CD4-positive, alpha-beta T cell (primary cell): ENCODE results near the gene NCAM2. TPM values are rescaled to one million over a fixed set of nuclear protein-coding genes. Genes with fewer than 3 reads are reported as not detected.

Experiments
- ATAC-seq: fragments of 200-7000 bp; cut with Tn5 transposase; one replicate; pipeline ENCODE4 v1.10.0; 2022; ENCODE audit warnings: mild to moderate bottlenecking; ENCODE audit not compliant: poor library complexity
- CTCF ChIA-PET: fragments of 350-600 bp; sonication (Branson Sonifier 250); formaldehyde crosslinking; loops from one replicate; lab custom pipeline; 2021; ENCODE audit warnings: antibody characterized with exemption, inconsistent platforms; lab: Charles Lee
- POLR2A ChIA-PET: fragments of 350-600 bp; sonication (Branson Sonifier 250); formaldehyde crosslinking; loops from one replicate; lab custom pipeline; 2021; ENCODE audit warnings: antibody characterized with exemption, inconsistent platforms; lab: Charles Lee
- DNase-seq, 14 experiments: peaks; one replicate each; pipeline ENCODE4 v3.0.0-alpha.2; 2013 to 2020; ENCODE audit warnings: mixed read lengths in 2 of 14
- H3K27ac ChIP-seq, 2 donors: one replicate each; pipeline versions ENCODE4 v1.5.1 to v1.7.0; 2013; ENCODE audit warnings: low read length in 2 of 2, low read depth in 1 of 2, mild to moderate bottlenecking in 1 of 2
- H3K27me3 ChIP-seq, 2 experiments: 1 replicate in 1 of 2; 2 replicates in 1 of 2; pipeline versions ENCODE4 v1.6.1 to v1.7.0; 2013; ENCODE audit warnings: low read length in 2 of 2, control low read depth in 1 of 2, mild to moderate bottlenecking in 1 of 2, moderate library complexity in 1 of 2; ENCODE audit not compliant: insufficient read depth in 2 of 2, control insufficient read depth in 1 of 2
- H3K36me3 ChIP-seq: one replicate; pipeline ENCODE4 v1.6.1; 2013; ENCODE audit warnings: low read length, control low read depth; ENCODE audit not compliant: insufficient read depth
- H3K4me1 ChIP-seq: one replicate; pipeline ENCODE4 v1.6.1; 2013; ENCODE audit warnings: low read length, control low read depth; ENCODE audit not compliant: insufficient read depth
- H3K4me3 ChIP-seq: one replicate; pipeline ENCODE4 v1.5.1; 2013; ENCODE audit warnings: mild to moderate bottlenecking, low read length, moderate library complexity
- H3K9me3 ChIP-seq, 2 experiments: 1 replicate in 1 of 2; 2 replicates in 1 of 2; pipeline versions ENCODE4 v1.6.1 to v1.7.0; 2013; ENCODE audit warnings: low read length in 2 of 2, mild to moderate bottlenecking in 2 of 2, control low read depth in 1 of 2, moderate library complexity in 1 of 2; ENCODE audit not compliant: control insufficient read depth in 1 of 2, insufficient read depth in 1 of 2
- H3K27ac Mint-ChIP-seq: one replicate; pipeline ENCODE4 v1.8.0; 2020; ENCODE audit warnings: mixed read lengths
- H3K27me3 Mint-ChIP-seq: one replicate; pipeline ENCODE4 v1.8.0; 2021; ENCODE audit warnings: mixed read lengths
- H3K36me3 Mint-ChIP-seq: one replicate; pipeline ENCODE4 v1.8.0; 2021; ENCODE audit warnings: low read depth, mixed read lengths
- H3K4me1 Mint-ChIP-seq: one replicate; pipeline ENCODE4 v1.8.0; 2021; ENCODE audit warnings: low read depth, mixed read lengths
- H3K4me3 Mint-ChIP-seq: one replicate; pipeline ENCODE4 v1.8.0; 2020; ENCODE audit warnings: mild to moderate bottlenecking, mixed read lengths
- H3K9me3 Mint-ChIP-seq: one replicate; pipeline ENCODE4 v1.8.0; 2020; ENCODE audit warnings: mixed read lengths
- intact Hi-C, 2 experiments: fragments of 100-400 bp; cut with DNase I in 1 of 2; cut with micrococcal nuclease in 1 of 2; formaldehyde crosslinking; loops; one replicate each; pipeline versions ENCODE4 v1.15.1 to v1.9.0; 2023 to 2025; cut with DNase I, micrococcal nuclease
- total RNA-seq, 174 experiments: library from RNA in 2 of 174; stranded (reverse) in 2 of 174; gene quantifications; one replicate each; pipeline ENCODE4 v1.2.3 and lab custom pipeline; 2021 to 2026
- TF ChIP-seq, protein P1 (sequence below): fragments of 200-600 bp; IDR thresholded peaks from one replicate; pipeline ENCODE4 v1.8.0; 2022; ENCODE audit warnings: antibody characterized with exemption, mild to moderate bottlenecking

The NCAM2 gene
- total RNA-seq, 2 experiments from 2014 or later: not detected

DNA sequence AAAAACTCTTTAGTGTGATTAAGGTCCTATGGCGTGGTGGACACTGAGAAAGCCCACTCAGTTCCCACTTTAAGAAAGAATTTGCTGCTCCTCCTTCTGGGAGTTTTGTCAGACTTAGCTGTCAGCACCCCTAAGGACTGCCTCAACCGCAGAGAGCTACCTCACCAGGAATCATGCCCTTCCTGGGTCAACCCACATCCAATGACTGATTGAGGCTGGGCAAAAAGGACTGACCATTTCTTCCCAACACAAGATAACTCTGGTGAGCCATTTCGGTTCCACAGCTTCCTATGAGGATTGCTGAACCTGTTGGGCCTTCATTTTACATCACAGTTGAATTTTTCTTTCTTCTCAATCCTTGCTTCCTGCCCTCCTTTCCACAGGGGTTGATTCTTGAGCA lies 197.9 kb downstream of the NCAM2 start:
- ChIA-PET POLR2A (no interaction called here), CTCF (no interaction called here)
- Histone ChIP-seq H3K4me1 (no peaks in the 10 kb centered on the region), H3K36me3 (no peaks in the 10 kb centered on the region), H3K27me3 (no peaks in the 10 kb centered on the region), H3K4me3 (no peak overlapping the region), H3K9me3 (no peaks in the 10 kb centered on the region), H3K27ac (no peak overlapping the region)
- Mint-ChIP-seq H3K36me3 (no peaks in the 10 kb centered on the region), H3K4me3 (no peak overlapping the region), H3K27me3 (no peaks in the 10 kb centered on the region), H3K9me3 (no peaks in the 10 kb centered on the region), H3K4me1 (peaks cover 5% of the 10 kb centered on the region), H3K27ac (no peak overlapping the region)
- no peak for DNase-seq
- intact Hi-C loops: no loop called here
- TF ChIP-seq, protein P1, sequence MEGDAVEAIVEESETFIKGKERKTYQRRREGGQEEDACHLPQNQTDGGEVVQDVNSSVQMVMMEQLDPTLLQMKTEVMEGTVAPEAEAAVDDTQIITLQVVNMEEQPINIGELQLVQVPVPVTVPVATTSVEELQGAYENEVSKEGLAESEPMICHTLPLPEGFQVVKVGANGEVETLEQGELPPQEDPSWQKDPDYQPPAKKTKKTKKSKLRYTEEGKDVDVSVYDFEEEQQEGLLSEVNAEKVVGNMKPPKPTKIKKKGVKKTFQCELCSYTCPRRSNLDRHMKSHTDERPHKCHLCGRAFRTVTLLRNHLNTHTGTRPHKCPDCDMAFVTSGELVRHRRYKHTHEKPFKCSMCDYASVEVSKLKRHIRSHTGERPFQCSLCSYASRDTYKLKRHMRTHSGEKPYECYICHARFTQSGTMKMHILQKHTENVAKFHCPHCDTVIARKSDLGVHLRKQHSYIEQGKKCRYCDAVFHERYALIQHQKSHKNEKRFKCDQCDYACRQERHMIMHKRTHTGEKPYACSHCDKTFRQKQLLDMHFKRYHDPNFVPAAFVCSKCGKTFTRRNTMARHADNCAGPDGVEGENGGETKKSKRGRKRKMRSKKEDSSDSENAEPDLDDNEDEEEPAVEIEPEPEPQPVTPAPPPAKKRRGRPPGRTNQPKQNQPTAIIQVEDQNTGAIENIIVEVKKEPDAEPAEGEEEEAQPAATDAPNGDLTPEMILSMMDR: no peak
- no peak for ATAC-seq

- TF ChIP-seq, protein P1: no peak
- ChIA-PET POLR2A (no interaction called here), CTCF (no interaction called here)
Measured at GRCh38 chr21:21196848-21197247, 198.6 kb downstream of the NCAM2 start.

DNA sequence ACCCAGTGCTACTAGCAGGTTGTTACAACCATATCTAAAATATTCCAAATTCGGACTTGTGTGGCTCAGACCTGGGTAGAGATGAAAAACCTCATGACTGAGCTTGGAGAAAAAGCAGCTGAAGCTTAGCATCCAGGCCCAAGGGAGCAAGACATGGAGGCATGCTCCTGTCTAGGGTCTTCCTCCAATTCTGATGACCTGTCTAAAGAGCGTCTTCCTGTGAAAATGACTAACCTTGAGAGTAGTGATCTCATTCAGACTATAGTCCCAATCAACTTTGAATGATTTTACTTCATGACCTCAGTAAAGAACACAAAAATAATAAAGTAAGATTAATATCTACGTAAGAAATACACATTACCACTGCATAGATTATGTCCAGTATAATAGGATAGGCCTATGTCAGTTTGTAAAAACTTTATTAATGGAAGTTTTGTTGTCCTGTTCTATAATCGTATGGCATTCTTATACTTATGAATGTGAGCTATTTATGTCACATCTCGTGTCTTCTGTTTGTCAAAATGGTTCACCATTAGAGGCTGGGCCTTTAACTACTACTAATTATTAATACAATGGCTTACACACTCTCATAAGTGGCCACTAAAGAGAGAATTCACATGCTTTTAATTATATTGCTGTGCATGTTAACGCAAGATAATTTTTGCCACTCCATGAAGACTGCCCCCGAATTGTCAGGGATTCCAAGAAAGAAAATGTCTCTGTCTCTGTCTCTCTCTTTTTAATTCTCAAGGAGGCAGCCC lies 201.3 kb downstream of the NCAM2 start:
- no peak overlapping the region for H3K27ac ChIP-seq
- intact Hi-C loops: no loop called here
- H3K9me3 ChIP-seq: no peaks in the 10 kb centered on the region
- H3K4me1 Mint-ChIP-seq: peaks cover 5% of the 10 kb centered on the region
- H3K36me3 ChIP-seq: no peaks in the 10 kb centered on the region
- no peaks in the 10 kb centered on the region for H3K9me3 Mint-ChIP-seq
- no peaks in the 10 kb centered on the region for H3K27me3 ChIP-seq
- no peaks in the 10 kb centered on the region for H3K36me3 Mint-ChIP-seq
- H3K4me3 ChIP-seq: no peak overlapping the region
- no peak overlapping the region for H3K4me3 Mint-ChIP-seq
- ChIA-PET POLR2A (no interaction called here), CTCF (no interaction called here)
- H3K4me1 ChIP-seq: no peaks in the 10 kb centered on the region
- TF ChIP-seq, protein P1: no peak
- no peak overlapping the region for H3K27ac Mint-ChIP-seq
- no peaks in the 10 kb centered on the region for H3K27me3 Mint-ChIP-seq
- ATAC-seq (no peak), DNase-seq (no peak)

More at GRCh38 chr21:21196848-21197247, 198.6 kb downstream of the NCAM2 start:
- no peak for DNase-seq
- no peaks in the 10 kb centered on the region for H3K27me3 Mint-ChIP-seq
- no peaks in the 10 kb centered on the region for H3K27me3 ChIP-seq
- no peaks in the 10 kb centered on the region for H3K36me3 ChIP-seq
- H3K4me1 Mint-ChIP-seq: peaks cover 5% of the 10 kb centered on the region
- H3K4me3 Mint-ChIP-seq: no peak overlapping the region
- H3K27ac ChIP-seq: no peak overlapping the region
- no peaks in the 10 kb centered on the region for H3K4me1 ChIP-seq
- H3K27ac Mint-ChIP-seq: no peak overlapping the region
- no peak overlapping the region for H3K4me3 ChIP-seq
- no peaks in the 10 kb centered on the region for H3K36me3 Mint-ChIP-seq
- intact Hi-C loops: no loop called here
- no peaks in the 10 kb centered on the region for H3K9me3 ChIP-seq
- no peaks in the 10 kb centered on the region for H3K9me3 Mint-ChIP-seq
- ATAC-seq: no peak
